Endothelial cell of umbilical vein (primary cell): Measurements from ENCODE around the gene TMEM87A. TPM values are rescaled to one million over a fixed set of nuclear protein-coding genes. Genes with fewer than 3 reads are reported as not detected.

ENCODE experiments used
- BruUV-seq: library from RNA; stranded (reverse); fragments of 400-500 nt; replicated peaks from 2 replicates; lab custom pipeline; 2021; lab: Mats Ljungman, UMichigan
- CTCF ChIA-PET: fragments of 300-600, 350-600 bp; sonication (Branson Sonifier 250); formaldehyde crosslinking; loops from one replicate; lab custom pipeline; 2021; ENCODE audit warnings: antibody characterized with exemption, inconsistent platforms; lab: Charles Lee
- POLR2A ChIA-PET: fragments of 300-600, 350-600 bp; sonication (Branson Sonifier 250); formaldehyde crosslinking; loops from one replicate; lab custom pipeline; 2021; ENCODE audit warnings: antibody characterized with exemption, inconsistent platforms; lab: Charles Lee
- DNase-seq: peaks from one replicate; pipeline ENCODE4 v3.0.0-alpha.2; 2011; ENCODE audit warnings: low read depth, low spot score
- FAIRE-seq: peaks from 2 replicates; lab custom pipeline; 2011; peaks lifted over from hg19 to GRCh38; lab: Jason Lieb, UNC
- H2AFZ ChIP-seq: 2 replicates; pipeline ENCODE4 v1.6.0; 2012; ENCODE audit warnings: low read depth, low read length, control low read depth, inconsistent platforms
- H3K27ac ChIP-seq: 2 replicates; pipeline ENCODE4 v1.5.1; 2011; ENCODE audit warnings: low read depth, mild to moderate bottlenecking, control low read depth, low read length, moderate library complexity; ENCODE audit not compliant: insufficient read depth
- H3K27me3 ChIP-seq, 2 experiments: 2 replicates each; pipeline versions ENCODE4 v1.6.0 to v1.6.1; 2011; ENCODE audit warnings: low read length in 2 of 2, mixed read lengths in 1 of 2; ENCODE audit not compliant: control insufficient read depth in 2 of 2, insufficient read depth in 2 of 2
- H3K36me3 ChIP-seq, 2 experiments: 2 replicates in 1 of 2; 3 replicates in 1 of 2; pipeline ENCODE4 v1.5.1; 2011; ENCODE audit warnings: low read length in 2 of 2, mild to moderate bottlenecking in 1 of 2, moderate library complexity in 1 of 2; ENCODE audit not compliant: control insufficient read depth in 2 of 2, insufficient read depth in 2 of 2; ENCODE audit errors: extremely low read depth in 1 of 2
- H3K4me1 ChIP-seq: 3 replicates; pipeline ENCODE4 v1.5.1; 2011; ENCODE audit warnings: mild to moderate bottlenecking, low read length; ENCODE audit not compliant: control insufficient read depth, insufficient read depth; ENCODE audit errors: extremely low read depth
- H3K4me2 ChIP-seq: 2 replicates; pipeline ENCODE4 v1.6.1; 2011; ENCODE audit warnings: low read length, control low read depth, mixed read lengths; ENCODE audit not compliant: insufficient read depth
- H3K4me3 ChIP-seq, 3 experiments: fragments of 200-600 bp in 1 of 3; sonication (generic), shearing (Covaris generic) in 1 of 3; replicated peaks in 1 of 3; 2 replicates each; pipeline ENCODE4 v1.5.1; 2011 to 2016; ENCODE audit warnings: control low read depth in 3 of 3, low read length in 3 of 3, mild to moderate bottlenecking in 2 of 3, inconsistent platforms in 1 of 3, low read depth in 1 of 3, moderate library complexity in 1 of 3; ENCODE audit not compliant: insufficient read depth in 1 of 3
- H3K79me2 ChIP-seq: 2 replicates; pipeline ENCODE4 v1.6.0; 2012; ENCODE audit warnings: low read length, inconsistent platforms; ENCODE audit not compliant: control insufficient read depth, insufficient read depth
- H3K9ac ChIP-seq: replicated peaks from 2 replicates; pipeline ENCODE3; 2011; ENCODE audit warnings: low read length, control low read depth; ENCODE audit not compliant: insufficient read depth; ENCODE audit errors: extremely low read depth
- H3K9me1 ChIP-seq: replicated peaks from 3 replicates; pipeline ENCODE4 v1.6.0; 2011; ENCODE audit warnings: mild to moderate bottlenecking, low read length; ENCODE audit not compliant: control insufficient read depth, insufficient read depth; ENCODE audit errors: extremely low read depth
- H3K9me3 ChIP-seq: replicated peaks from 2 replicates; pipeline ENCODE4 v1.5.1; 2012; ENCODE audit warnings: low read length, inconsistent platforms; ENCODE audit not compliant: control insufficient read depth, insufficient read depth
- H4K20me1 ChIP-seq: replicated peaks from 2 replicates; pipeline ENCODE3; 2011; ENCODE audit warnings: mild to moderate bottlenecking, low read length; ENCODE audit not compliant: control insufficient read depth, insufficient read depth; ENCODE audit errors: extremely low read depth
- EZH2 ChIP-seq: IDR thresholded peaks from 2 replicates; pipeline ENCODE4 v1.6.1; 2012; ENCODE audit warnings: borderline replicate concordance, low read depth, mild to moderate bottlenecking, moderate library complexity, low read length, inconsistent platforms; ENCODE audit not compliant: severe bottlenecking
- FOS ChIP-seq: IDR thresholded peaks from 2 replicates; pipeline ENCODE4 v1.6.1; 2011; ENCODE audit warnings: mild to moderate bottlenecking, low read length, moderate library complexity, borderline replicate concordance; ENCODE audit not compliant: insufficient read depth
- GATA2 ChIP-seq: IDR thresholded peaks from 2 replicates; pipeline ENCODE4 v1.7.0; 2011; ENCODE audit warnings: low read depth, mild to moderate bottlenecking, moderate library complexity, mixed read lengths, low read length; ENCODE audit not compliant: insufficient read length, insufficient read depth
- JUN ChIP-seq: IDR thresholded peaks from 2 replicates; pipeline ENCODE4 v1.6.1; 2011; ENCODE audit warnings: borderline replicate concordance, low read depth; ENCODE audit not compliant: insufficient read length, insufficient read depth
- MYC ChIP-seq: IDR thresholded peaks from one replicate; pipeline ENCODE4 v1.6.1; 2011; ENCODE audit warnings: mild to moderate bottlenecking, low read depth, low read length
- POLR2A ChIP-seq: IDR thresholded peaks from 2 replicates; pipeline ENCODE4 v1.6.1; 2012; ENCODE audit warnings: low read depth, mild to moderate bottlenecking, control low read depth, low read length
- POLR2AphosphoS5 ChIP-seq: IDR thresholded peaks from 2 replicates; pipeline ENCODE4 v1.6.1; 2012; ENCODE audit warnings: low read depth, mild to moderate bottlenecking, control low read depth, low read length, moderate library complexity; ENCODE audit not compliant: insufficient read depth
- dilution Hi-C: fragments of 300-500 bp; cut with MboI; formaldehyde crosslinking; loops from one replicate; pipeline ENCODE4 v1.15.0; 2019; ENCODE audit warnings: low sequenced_read_pairs; ENCODE audit not compliant: extremely low pct_ligation_motif_present
- intact Hi-C: fragments of 100-400 bp; cut with micrococcal nuclease; formaldehyde crosslinking; loops from one replicate; pipeline ENCODE4 v1.10.0; 2022
- polyA plus RNA-seq, 4 experiments: library from polyadenylated mRNA; depleted of rRNA in 3 of 4; stranded (reverse) in 3 of 4; unstranded in 1 of 4; fragments of >200 nt; gene quantifications; 2 replicates each; pipeline versions ENCODE4 v1.2.1 to v1.2.3, GENCODE V29; 2011 to 2012; ENCODE audit warnings: missing spikeins in 1 of 4
- total RNA-seq: library from RNA; stranded (reverse); gene quantifications from 2 replicates; pipeline ENCODE4 v1.2.3, GENCODE V29; 2021
- TF ChIP-seq, protein P1 (sequence below), 2 donors: IDR thresholded peaks; 1 replicate in 1 of 2; 2 replicates in 1 of 2; pipeline ENCODE4 v1.5.1; 2011; ENCODE audit warnings: low read length in 2 of 2, mild to moderate bottlenecking in 2 of 2, moderate library complexity in 2 of 2, control low read depth in 1 of 2, inconsistent platforms in 1 of 2, low read depth in 1 of 2; ENCODE audit not compliant: insufficient read depth in 1 of 2; ENCODE audit errors: extremely low read depth in 1 of 2
- TF ChIP-seq, protein P2 (sequence below): IDR thresholded peaks from 2 replicates; pipeline ENCODE4 v1.6.1; 2011; ENCODE audit not compliant: insufficient read depth, insufficient read length

The TMEM87A gene
- total and polyA plus RNA-seq, 2 donors (not counting 3 experiments of a cell fraction or from before 2014, with no cell fraction given), result 22.3 to 41.1 TPM

DNA sequence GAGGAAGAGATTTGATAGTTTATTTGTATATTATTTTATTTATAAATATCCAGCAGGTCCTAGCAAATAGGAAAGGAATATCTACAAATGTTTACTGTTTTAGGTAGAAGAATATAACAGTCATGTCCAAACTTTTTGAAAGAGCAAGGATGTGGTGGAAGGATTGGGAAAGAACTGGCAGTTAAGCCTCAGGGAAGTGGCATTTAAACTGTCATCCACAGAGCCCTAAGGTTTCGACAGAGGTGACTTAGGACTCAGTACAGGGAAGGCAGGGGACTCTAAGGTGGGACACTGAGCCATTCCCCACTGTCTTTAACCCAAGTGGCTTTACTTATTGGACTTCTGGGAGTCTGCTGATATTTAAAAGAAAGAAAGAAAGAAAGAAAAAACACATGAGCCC is 11.8 kb upstream of the TMEM87A start:
- POLR2A ChIA-PET, result no interaction called here

DNA sequence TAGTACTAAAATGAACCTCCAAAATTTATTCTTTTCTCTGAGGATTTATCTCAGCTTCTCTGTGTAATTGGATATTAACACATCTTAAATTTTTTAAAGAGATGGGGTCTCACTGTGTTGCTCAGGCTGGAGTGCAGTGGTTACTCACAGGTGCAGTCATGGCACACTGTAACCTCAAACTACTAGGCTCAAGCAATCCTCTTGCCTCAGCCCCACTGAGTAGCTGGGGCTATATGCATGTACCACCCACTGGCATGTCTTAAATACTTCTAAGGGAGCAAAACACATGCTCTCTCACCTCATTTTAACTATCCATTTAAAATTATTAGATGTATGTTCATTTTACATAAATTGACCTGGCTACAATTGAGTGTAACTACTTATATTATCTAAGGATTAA is 11.3 kb upstream of the TMEM87A start:
- dilution Hi-C loops, result no loop called here
- H3K9me1 ChIP-seq, result peaks cover 3% of the 10 kb centered on the region
- BruUV-seq, result no TSS peak
- ChIA-PET CTCF (no interaction called here), POLR2A (no interaction called here)
- peaks cover 7% of the 10 kb centered on the region for H3K4me1 ChIP-seq
- H3K9me3 ChIP-seq, result no peaks in the 10 kb centered on the region
- H3K9ac ChIP-seq, result no peak overlapping the region
- H4K20me1 ChIP-seq, result no peaks in the 10 kb centered on the region
- no peak overlapping the region for H3K4me3 ChIP-seq
- H3K79me2 ChIP-seq, result no peaks in the 10 kb centered on the region
- no peak overlapping the region for H3K27ac ChIP-seq
- DNase-seq (no peak), FAIRE-seq (no peak)
- TF ChIP-seq MYC (no peak), POLR2AphosphoS5 (no peak), POLR2A (no peak), FOS (no peak), JUN (no peak), EZH2 (no peak), GATA2 (no peak)
- TF ChIP-seq, protein P1, sequence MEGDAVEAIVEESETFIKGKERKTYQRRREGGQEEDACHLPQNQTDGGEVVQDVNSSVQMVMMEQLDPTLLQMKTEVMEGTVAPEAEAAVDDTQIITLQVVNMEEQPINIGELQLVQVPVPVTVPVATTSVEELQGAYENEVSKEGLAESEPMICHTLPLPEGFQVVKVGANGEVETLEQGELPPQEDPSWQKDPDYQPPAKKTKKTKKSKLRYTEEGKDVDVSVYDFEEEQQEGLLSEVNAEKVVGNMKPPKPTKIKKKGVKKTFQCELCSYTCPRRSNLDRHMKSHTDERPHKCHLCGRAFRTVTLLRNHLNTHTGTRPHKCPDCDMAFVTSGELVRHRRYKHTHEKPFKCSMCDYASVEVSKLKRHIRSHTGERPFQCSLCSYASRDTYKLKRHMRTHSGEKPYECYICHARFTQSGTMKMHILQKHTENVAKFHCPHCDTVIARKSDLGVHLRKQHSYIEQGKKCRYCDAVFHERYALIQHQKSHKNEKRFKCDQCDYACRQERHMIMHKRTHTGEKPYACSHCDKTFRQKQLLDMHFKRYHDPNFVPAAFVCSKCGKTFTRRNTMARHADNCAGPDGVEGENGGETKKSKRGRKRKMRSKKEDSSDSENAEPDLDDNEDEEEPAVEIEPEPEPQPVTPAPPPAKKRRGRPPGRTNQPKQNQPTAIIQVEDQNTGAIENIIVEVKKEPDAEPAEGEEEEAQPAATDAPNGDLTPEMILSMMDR (IDR thresholded peaks at IDR 0.05; ENCODE audit: extremely low read depth in 1 of 2, insufficient read depth in 1 of 2, low read depth in 1 of 2, low read length in 2 of 2), result no peak
- TF ChIP-seq, protein P2, sequence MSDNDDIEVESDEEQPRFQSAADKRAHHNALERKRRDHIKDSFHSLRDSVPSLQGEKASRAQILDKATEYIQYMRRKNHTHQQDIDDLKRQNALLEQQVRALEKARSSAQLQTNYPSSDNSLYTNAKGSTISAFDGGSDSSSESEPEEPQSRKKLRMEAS, result no peak
- intact Hi-C loops, result no loop called here
- H2AFZ ChIP-seq, result no peak overlapping the region
- H3K4me2 ChIP-seq, result no peak overlapping the region
- H3K36me3 ChIP-seq, result no peaks in the 10 kb centered on the region
- H3K27me3 ChIP-seq, result no peaks in the 10 kb centered on the region

More for the DNA sequence above, 11.8 kb upstream of the TMEM87A start:
- Histone ChIP-seq H3K9me1 (peaks cover 4% of the 10 kb centered on the region), H4K20me1 (no peaks in the 10 kb centered on the region), H3K27me3 (no peaks in the 10 kb centered on the region), H2AFZ (no peak overlapping the region), H3K9ac (no peak overlapping the region), H3K36me3 (no peaks in the 10 kb centered on the region), H3K4me3 (no peak overlapping the region), H3K79me2 (no peaks in the 10 kb centered on the region), H3K9me3 (no peaks in the 10 kb centered on the region), H3K4me2 (no peak overlapping the region), H3K27ac (no peak overlapping the region), H3K4me1 (peaks cover 7% of the 10 kb centered on the region)
- CTCF ChIA-PET, result no interaction called here
- TF ChIP-seq FOS, result no peak
- BruUV-seq, result no TSS peak
- DNase-seq (no peak), FAIRE-seq (no peak)
- intact Hi-C loops (no loop called here), dilution Hi-C loops (no loop called here)
